A549 (cell line): ENCODE measurements around the gene FXYD3. TPM values are rescaled to one million over a fixed set of nuclear protein-coding genes. Genes with fewer than 3 reads are reported as not detected.

Experiments used
- ATAC-seq, 2 experiments: fragments of 200-7000 bp in 1 of 2; fragments of >200 bp in 1 of 2; cut with Nextera tagmentation in 1 of 2; cut with Tn5 transposase in 1 of 2; 3 replicates each; pipeline versions ENCODE4 v1.8.0 to v1.9.1; 2018 to 2020; ENCODE audit warnings: mild to moderate bottlenecking in 1 of 2, moderate library complexity in 1 of 2
- CTCF ChIA-PET: fragments of 300-600 bp; sonication (Branson Sonifier 250); formaldehyde crosslinking; extraction: SDS; loops from one replicate; lab custom pipeline; 2021; ENCODE audit warnings: antibody characterized with exemption, inconsistent platforms; lab: Yijun Ruan, JAX
- POLR2A ChIA-PET: fragments of 350-600 bp; formaldehyde crosslinking; extraction: SDS; loops from one replicate; lab custom pipeline; 2021; ENCODE audit warnings: antibody characterized with exemption, inconsistent platforms; lab: Yijun Ruan, JAX
- DNase-seq, 2 experiments: peaks; one replicate each; pipeline versions ENCODE4 v3.0.0 to v3.0.0-alpha.2; 2011 to 2016; ENCODE audit warnings: low read depth in 1 of 2, low spot score in 1 of 2
- FAIRE-seq: peaks from 2 replicates; lab custom pipeline; 2011; peaks lifted over from hg19 to GRCh38; lab: Jason Lieb, UNC
- H3K27ac ChIP-seq, 2 experiments: fragments of >200 bp; sonication (Bioruptor Twin); formaldehyde crosslinking; 3 replicates each; pipeline ENCODE4 v1.5.1; 2016 to 2017
- H3K4me1 ChIP-seq: fragments of >200 bp; sonication (Bioruptor Twin); formaldehyde crosslinking; 3 replicates; pipeline ENCODE4 v1.6.1; 2016
- H3K4me2 ChIP-seq: fragments of >200 bp; sonication (Bioruptor Twin); formaldehyde crosslinking; 3 replicates; pipeline ENCODE4 v1.6.1; 2016
- H3K4me3 ChIP-seq: fragments of >200 bp; sonication (Bioruptor Twin); formaldehyde crosslinking; 3 replicates; pipeline ENCODE4 v1.5.1; 2016
- H3K9me3 ChIP-seq: fragments of >200 bp; sonication (Bioruptor Twin); formaldehyde crosslinking; 3 replicates; pipeline ENCODE4 v1.6.1; 2016
- BCL3 ChIP-seq: fragments of >200 bp; sonication (Bioruptor Twin); formaldehyde crosslinking; IDR thresholded peaks from 3 replicates; pipeline ENCODE4 v1.6.1; 2016
- CEBPB ChIP-seq, 2 experiments: fragments of >200 bp in 1 of 2; sonication (Bioruptor Twin) in 1 of 2; formaldehyde crosslinking in 1 of 2; IDR thresholded peaks; 2 replicates each; pipeline ENCODE4 v1.6.1; 2012 to 2016
- CTCF ChIP-seq: fragments of >200 bp; sonication (Bioruptor Twin); formaldehyde crosslinking; IDR thresholded peaks from 3 replicates; pipeline ENCODE4 v1.5.1; 2016
- ELK1 ChIP-seq: fragments of 150-350 bp; IDR thresholded peaks from 2 replicates; pipeline ENCODE4 v1.6.1; 2014; ENCODE audit warnings: low read depth, mild to moderate bottlenecking, low read length
- GATA3 ChIP-seq: IDR thresholded peaks from 2 replicates; pipeline ENCODE4 v1.6.1; 2012; ENCODE audit warnings: borderline replicate concordance
- HMGXB4 ChIP-seq: fragments of 250-450 bp; sonication (Bioruptor Pico); IDR thresholded peaks from 2 replicates; pipeline ENCODE4 v1.5.0; 2021; ENCODE audit warnings: mild to moderate bottlenecking, moderate library complexity, borderline replicate concordance
- HOXA7 ChIP-seq: fragments of 250-450 bp; sonication (Bioruptor Pico); IDR thresholded peaks from 2 replicates; pipeline ENCODE4 v1.5.0; 2020; ENCODE audit warnings: mild to moderate bottlenecking, moderate library complexity
- HOXB13 ChIP-seq: fragments of 250-450 bp; sonication (Bioruptor Pico); IDR thresholded peaks from 2 replicates; pipeline ENCODE4 v1.5.0; 2020; ENCODE audit warnings: low read depth, mild to moderate bottlenecking, moderate library complexity
- HOXB5 ChIP-seq: fragments of 250-450 bp; sonication (Bioruptor Pico); IDR thresholded peaks from 2 replicates; pipeline ENCODE4 v1.5.0; 2020; ENCODE audit warnings: mild to moderate bottlenecking, moderate library complexity
- KDM1A ChIP-seq: fragments of 200-600 bp; sonication (generic); IDR thresholded peaks from 2 replicates; pipeline ENCODE4 v1.6.1; 2016; ENCODE audit warnings: low read depth, mild to moderate bottlenecking
- KDM5A ChIP-seq: fragments of 200-600 bp; sonication (generic); IDR thresholded peaks from 2 replicates; pipeline ENCODE4 v1.6.1; 2016; ENCODE audit warnings: antibody characterized with exemption, mild to moderate bottlenecking
- MAZ ChIP-seq: fragments of 150-350 bp; IDR thresholded peaks from 2 replicates; pipeline ENCODE4 v1.6.1; 2014; ENCODE audit warnings: antibody characterized with exemption, low read depth, low read length, borderline replicate concordance
- MYC ChIP-seq: IDR thresholded peaks from 2 replicates; pipeline ENCODE4 v1.6.1; 2012; ENCODE audit warnings: mild to moderate bottlenecking, inconsistent platforms, low read length, improper control_type of control experiment, borderline replicate concordance
- PBX3 ChIP-seq: IDR thresholded peaks from 2 replicates; pipeline ENCODE4 v1.6.1; 2012
- RCOR1 ChIP-seq: fragments of 150-350 bp; IDR thresholded peaks from 2 replicates; pipeline ENCODE4 v1.6.1; 2014; ENCODE audit warnings: antibody characterized with exemption, low read length, low read depth
- REST ChIP-seq: fragments of 200-600 bp; sonication (generic); IDR thresholded peaks from 2 replicates; pipeline ENCODE4 v1.6.1; 2016; ENCODE audit warnings: antibody characterized with exemption, mild to moderate bottlenecking, moderate library complexity
- RFX5 ChIP-seq: fragments of 450-650 bp; IDR thresholded peaks from 2 replicates; pipeline ENCODE4 v1.7.1; 2014; ENCODE audit warnings: antibody characterized with exemption, mild to moderate bottlenecking, moderate library complexity
- SMC3 ChIP-seq: fragments of >200 bp; sonication (Bioruptor Twin); formaldehyde crosslinking; IDR thresholded peaks from 3 replicates; pipeline ENCODE4 v1.6.1; 2018; ENCODE audit warnings: inconsistent platforms
- TFCP2L1 ChIP-seq: fragments of 250-450 bp; sonication (Bioruptor Pico); IDR thresholded peaks from 2 replicates; pipeline ENCODE4 v1.5.0; 2021; ENCODE audit warnings: mild to moderate bottlenecking
- ZC3H11A ChIP-seq: fragments of 450-650 bp; IDR thresholded peaks from 2 replicates; pipeline ENCODE4 v1.6.1; 2014; ENCODE audit warnings: antibody characterized with exemption, mild to moderate bottlenecking
- ZFP36 ChIP-seq: fragments of 450-650 bp; IDR thresholded peaks from 2 replicates; pipeline ENCODE4 v1.6.1; 2014; ENCODE audit warnings: borderline replicate concordance; ENCODE audit not compliant: partially characterized antibody
- WGBS: methylation state at CpG from one replicate; pipeline ENCODE4 v1.1.6; 2017; ENCODE audit errors: missing lambda C conversion rate; 5-methylcytosine and 5-hydroxymethylcytosine counted together
- polyA plus RNA-seq, 4 experiments: library from polyadenylated mRNA; depleted of rRNA in 3 of 4; stranded (reverse); fragments of >200 nt; fragmentation: RNase III in 1 of 4; extraction: RNeasy Plus Mini Kit Qiagen cat#74134 plus additional on column Dnase treatment in 1 of 4; gene quantifications; 2 replicates in 3 of 4; 3 replicates in 1 of 4; pipeline ENCODE4 v1.2.3, GENCODE V29; 2011 to 2017

Gene FXYD3
- polyA plus RNA-seq, 2 of the 4 experiments (the other 2 are of a cell fraction), result 0.32 TPM; not detected in 1

- ChIA-PET POLR2A (interaction anchor here (1.6 kb wide), 1 partner anchor 25 kb away, joined by 5 read pairs; no protein-coding TSS in a partner anchor), CTCF (interaction anchor here (0.7 to 6.9 kb wide), 18 partner anchors 8 to 169 kb away, joined by 3 to 67 read pairs (median 4); partner anchors contain the start of genes FXYD3, FXYD7 and LGI4)
- TF ChIP-seq CEBPB (IDR thresholded peaks at IDR 0.05) (no peak), MYC (no peak), REST (no peak), TFCP2L1 (CRISPR knock-in tag) (no peak), HMGXB4 (no peak), BCL3 (no peak), ELK1 (no peak), HOXB5 (CRISPR knock-in tag) (no peak)
- peak; percentile 31 to 40; a peak in 4 of 6 replicates for ATAC-seq
- no peaks in the 10 kb centered on the region for H3K4me1 ChIP-seq
- DNase-seq, result no peak
- H3K4me3 ChIP-seq, result no peak overlapping the region
- WGBS, result 53% methylated on average over 13 of the region's 21 CpGs
- no peak for FAIRE-seq
- no peak overlapping the region for H3K27ac ChIP-seq
- no peaks in the 10 kb centered on the region for H3K9me3 ChIP-seq
- no peak overlapping the region for H3K4me2 ChIP-seq
Observed at GRCh38 chr19:35099155-35099896, 16.3 kb upstream of the FXYD3 start.

GRCh38 chr19:35099897-35100275 lies 15.7 kb upstream of the FXYD3 start:
- ATAC-seq (no peak), FAIRE-seq (no peak), DNase-seq (no peak)
- ChIA-PET POLR2A (interaction anchor here (0.5 kb wide), 1 partner anchor 69 kb away, joined by 4 read pairs; no protein-coding TSS in a partner anchor), CTCF (interaction anchor here (0.9 to 6.9 kb wide), 11 partner anchors 8 to 127 kb away, joined by 3 to 67 read pairs (median 6); partner anchors contain the start of genes FXYD3 and FXYD7)
- Histone ChIP-seq H3K27ac (no peak overlapping the region), H3K9me3 (no peaks in the 10 kb centered on the region), H3K4me3 (no peak overlapping the region), H3K4me1 (no peaks in the 10 kb centered on the region), H3K4me2 (no peak overlapping the region)
- TF ChIP-seq HOXB13 (CRISPR knock-in tag), result no peak
- no peak for TF ChIP-seq MAZ
- TF ChIP-seq CTCF, result no peak
- no peak for TF ChIP-seq PBX3
- TF ChIP-seq KDM1A, result no peak
- TF ChIP-seq HOXA7 (CRISPR knock-in tag), result no peak
- no peak for TF ChIP-seq RFX5
- no peak for TF ChIP-seq SMC3
- no peak for TF ChIP-seq RCOR1
- TF ChIP-seq ZFP36, result no peak
- TF ChIP-seq KDM5A, result no peak
- TF ChIP-seq GATA3, result no peak
- TF ChIP-seq ZC3H11A, result no peak
- no peak for TF ChIP-seq HOXB5 (CRISPR knock-in tag)
- 85% methylated on average over 10 of the region's 13 CpGs for whole genome bisulfite sequencing
